Fibroblast of mammary gland (primary cell): ENCODE measurements around the gene ZNF391.
"Not testable (repeated sequence)": the region's sequence is repeated elsewhere in the genome, so short reads cannot be mapped to it uniquely, and the experiment has no call there.

Source experiments
- DNase-seq: peaks from one replicate; pipeline ENCODE4 v3.0.0-alpha.2; 2010; ENCODE audit warnings: low read depth
- H3K4me3 ChIP-seq: 2 replicates; pipeline ENCODE4 v1.5.1; 2011; ENCODE audit warnings: low read depth, mild to moderate bottlenecking, low read length, moderate library complexity; ENCODE audit not compliant: control insufficient read depth
- CTCF ChIP-seq: conservative IDR thresholded peaks from 2 replicates; pipeline ENCODE4 v1.5.1; 2011; ENCODE audit warnings: low read depth, low read length, inconsistent platforms; ENCODE audit not compliant: control insufficient read depth, insufficient read depth

ZNF391 gene

GRCh38 chr6:27419363-27419762, 30.8 kb downstream of the ZNF391 start:
- no peak for TF ChIP-seq CTCF
- DNase-seq, result no peak
- H3K4me3 ChIP-seq, result no peak overlapping the region

- no peak for TF ChIP-seq CTCF
- H3K4me3 ChIP-seq, result peak overlapping the region; percentile 11
- DNase-seq, result peak; percentile 45
Measured at GRCh38 chr6:27422651-27423332, 34.2 kb downstream of the ZNF391 start.

GRCh38 chr6:27424851-27425250, 36.3 kb downstream of the ZNF391 start:
- H3K4me3 ChIP-seq, DNase-seq: not testable (repeated sequence)

GRCh38 chr6:27426045-27426620, 37.6 kb downstream of the ZNF391 start:
- TF ChIP-seq CTCF, result no peak
- no peak overlapping the region for H3K4me3 ChIP-seq
- DNase-seq, result no peak

GRCh38 chr6:27428502-27428901, 39.9 kb downstream of the ZNF391 start:
- TF ChIP-seq CTCF, result no peak
- DNase-seq, result no peak
- no peak overlapping the region for H3K4me3 ChIP-seq

GRCh38 chr6:27428966-27429365, 40.4 kb downstream of the ZNF391 start:
- TF ChIP-seq CTCF, result no peak
- H3K4me3 ChIP-seq, result no peak overlapping the region
- DNase-seq, result no peak

- H3K4me3 ChIP-seq, result no peak overlapping the region
- no peak for DNase-seq
- TF ChIP-seq CTCF, result no peak
Measured at GRCh38 chr6:27433714-27434113, 45.2 kb downstream of the ZNF391 start.
